GM12875 (cell line): ENCODE results near the gene FSTL3.

ENCODE experiments used
- H3K4me3 ChIP-seq: one replicate; pipeline ENCODE4 v1.5.1; 2011; ENCODE audit warnings: low read depth, low read length, control low read depth
- TF ChIP-seq, protein P1 (sequence below): IDR thresholded peaks from 2 replicates; pipeline ENCODE4 v1.5.1; 2011; ENCODE audit warnings: low read depth, mild to moderate bottlenecking, control low read depth, inconsistent platforms, low read length, moderate library complexity, borderline replicate concordance; ENCODE audit not compliant: insufficient read depth

Gene FSTL3

DNA sequence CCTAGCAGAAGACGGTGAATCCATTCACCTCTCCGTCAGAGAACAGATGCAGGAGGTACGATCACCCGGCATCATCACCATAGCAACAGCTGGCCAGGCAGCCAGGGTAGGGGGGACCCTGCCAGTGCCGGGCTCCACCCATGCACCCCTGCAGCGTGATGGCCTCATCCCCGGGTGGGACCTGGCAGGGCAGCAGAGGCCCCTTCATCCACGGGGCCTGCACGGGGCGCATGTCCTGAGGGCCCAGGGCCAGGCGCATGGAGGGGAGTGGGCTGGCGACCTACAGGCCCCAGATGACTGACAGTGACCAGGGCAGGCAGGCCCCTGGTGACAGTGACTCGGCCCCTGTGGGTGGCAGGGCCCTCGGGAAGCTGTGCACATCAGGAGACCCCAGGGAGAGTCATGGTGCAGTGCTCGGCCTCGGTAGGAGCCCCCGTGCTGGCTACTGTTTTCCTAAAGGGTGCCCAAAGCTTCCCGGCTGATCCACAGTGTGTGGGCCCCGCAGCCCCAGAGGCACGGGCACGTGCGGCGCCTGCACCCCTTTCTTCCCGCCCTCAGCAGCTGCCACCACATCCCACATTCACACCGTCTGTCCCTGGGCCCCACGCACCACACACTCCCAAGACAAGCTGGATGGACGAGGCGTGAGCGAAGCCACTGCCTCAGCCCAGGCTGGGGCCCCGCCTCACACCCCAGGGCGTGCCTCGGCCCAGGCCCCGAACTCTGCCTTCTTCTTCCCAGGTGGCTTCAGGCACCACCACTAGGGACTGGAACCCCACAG is 17.9 kb upstream of the FSTL3 start:
- no peak overlapping the region for H3K4me3 ChIP-seq
- TF ChIP-seq, protein P1, sequence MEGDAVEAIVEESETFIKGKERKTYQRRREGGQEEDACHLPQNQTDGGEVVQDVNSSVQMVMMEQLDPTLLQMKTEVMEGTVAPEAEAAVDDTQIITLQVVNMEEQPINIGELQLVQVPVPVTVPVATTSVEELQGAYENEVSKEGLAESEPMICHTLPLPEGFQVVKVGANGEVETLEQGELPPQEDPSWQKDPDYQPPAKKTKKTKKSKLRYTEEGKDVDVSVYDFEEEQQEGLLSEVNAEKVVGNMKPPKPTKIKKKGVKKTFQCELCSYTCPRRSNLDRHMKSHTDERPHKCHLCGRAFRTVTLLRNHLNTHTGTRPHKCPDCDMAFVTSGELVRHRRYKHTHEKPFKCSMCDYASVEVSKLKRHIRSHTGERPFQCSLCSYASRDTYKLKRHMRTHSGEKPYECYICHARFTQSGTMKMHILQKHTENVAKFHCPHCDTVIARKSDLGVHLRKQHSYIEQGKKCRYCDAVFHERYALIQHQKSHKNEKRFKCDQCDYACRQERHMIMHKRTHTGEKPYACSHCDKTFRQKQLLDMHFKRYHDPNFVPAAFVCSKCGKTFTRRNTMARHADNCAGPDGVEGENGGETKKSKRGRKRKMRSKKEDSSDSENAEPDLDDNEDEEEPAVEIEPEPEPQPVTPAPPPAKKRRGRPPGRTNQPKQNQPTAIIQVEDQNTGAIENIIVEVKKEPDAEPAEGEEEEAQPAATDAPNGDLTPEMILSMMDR = no peak

DNA sequence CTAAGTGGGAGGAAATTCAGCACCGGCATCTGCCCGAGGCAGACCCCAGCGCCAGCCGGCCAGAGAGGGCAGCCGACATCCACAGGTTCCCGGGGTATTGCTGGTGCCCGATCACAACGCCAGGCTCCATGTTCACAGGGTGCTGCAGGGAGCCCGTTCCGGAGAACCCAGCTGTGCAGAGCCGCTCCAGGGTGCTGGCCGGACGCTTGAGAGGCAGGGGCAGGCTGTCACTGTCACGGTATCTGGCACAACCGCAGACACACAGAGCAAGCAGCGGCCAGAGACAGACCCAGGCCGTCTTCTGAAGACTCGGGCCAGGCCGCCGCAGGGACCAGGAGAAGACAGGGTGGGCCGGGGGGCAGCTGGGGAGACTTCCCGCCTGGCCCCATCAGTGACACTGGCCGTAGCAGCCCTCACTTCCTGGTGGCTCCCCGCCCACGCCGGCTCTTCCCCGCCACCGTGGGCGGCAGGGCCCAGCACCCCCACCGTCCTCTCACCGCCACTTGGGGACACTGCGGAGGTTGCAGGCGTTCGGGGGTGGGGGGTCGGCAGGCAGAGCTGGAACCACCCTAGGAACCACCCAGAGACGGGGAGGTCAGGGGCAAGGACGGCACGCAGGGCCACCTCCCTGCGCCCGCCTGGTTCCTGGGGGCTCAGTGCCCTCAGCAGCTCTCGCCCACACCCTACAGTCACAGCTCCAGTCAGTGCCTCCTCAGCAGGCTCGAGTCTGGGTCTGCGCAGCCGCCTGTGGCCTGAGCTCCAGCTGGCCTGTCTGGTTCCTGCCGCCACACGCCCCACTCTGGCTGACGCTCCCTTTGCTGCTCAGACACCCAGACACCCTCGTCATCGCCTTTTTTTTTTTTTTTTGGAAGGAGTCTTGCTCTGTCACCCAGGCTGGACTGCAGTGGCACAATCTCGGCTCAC is 17.0 kb upstream of the FSTL3 start:
- TF ChIP-seq, protein P1 = no peak
- no peak overlapping the region for H3K4me3 ChIP-seq

DNA sequence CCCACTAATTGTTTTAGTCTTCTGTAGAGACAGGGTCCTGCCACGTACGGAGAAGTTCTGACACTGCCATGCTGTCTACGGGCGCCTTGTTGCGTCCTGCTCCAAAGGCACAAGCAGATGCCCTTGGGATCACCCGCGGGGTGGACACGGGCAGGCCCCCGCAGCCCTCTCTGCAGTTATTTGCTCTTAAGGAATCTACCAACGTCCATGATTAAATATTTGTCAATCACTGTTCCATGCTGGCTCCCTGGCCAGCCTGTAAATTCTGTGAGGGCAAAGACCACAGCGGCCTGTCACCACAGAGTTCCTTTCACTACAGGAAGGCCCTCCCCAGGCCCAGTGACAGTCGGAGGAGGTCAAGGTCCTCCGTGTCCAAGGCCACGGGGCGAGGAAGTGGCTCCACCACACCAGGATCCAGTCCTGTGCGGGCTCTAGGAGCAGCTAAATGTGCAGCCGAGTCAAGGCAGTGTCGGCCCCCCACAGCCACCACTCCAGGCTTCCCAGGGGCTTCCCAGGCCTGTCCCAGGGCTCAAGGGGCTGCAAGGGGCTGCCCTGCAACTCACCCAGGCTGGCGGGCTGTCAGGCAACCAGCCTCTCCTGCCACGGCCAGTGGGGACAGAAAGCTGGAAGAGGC is 15.3 kb upstream of the FSTL3 start:
- TF ChIP-seq, protein P1 = no peak
- peak overlapping the region; percentile 97 for H3K4me3 ChIP-seq

DNA sequence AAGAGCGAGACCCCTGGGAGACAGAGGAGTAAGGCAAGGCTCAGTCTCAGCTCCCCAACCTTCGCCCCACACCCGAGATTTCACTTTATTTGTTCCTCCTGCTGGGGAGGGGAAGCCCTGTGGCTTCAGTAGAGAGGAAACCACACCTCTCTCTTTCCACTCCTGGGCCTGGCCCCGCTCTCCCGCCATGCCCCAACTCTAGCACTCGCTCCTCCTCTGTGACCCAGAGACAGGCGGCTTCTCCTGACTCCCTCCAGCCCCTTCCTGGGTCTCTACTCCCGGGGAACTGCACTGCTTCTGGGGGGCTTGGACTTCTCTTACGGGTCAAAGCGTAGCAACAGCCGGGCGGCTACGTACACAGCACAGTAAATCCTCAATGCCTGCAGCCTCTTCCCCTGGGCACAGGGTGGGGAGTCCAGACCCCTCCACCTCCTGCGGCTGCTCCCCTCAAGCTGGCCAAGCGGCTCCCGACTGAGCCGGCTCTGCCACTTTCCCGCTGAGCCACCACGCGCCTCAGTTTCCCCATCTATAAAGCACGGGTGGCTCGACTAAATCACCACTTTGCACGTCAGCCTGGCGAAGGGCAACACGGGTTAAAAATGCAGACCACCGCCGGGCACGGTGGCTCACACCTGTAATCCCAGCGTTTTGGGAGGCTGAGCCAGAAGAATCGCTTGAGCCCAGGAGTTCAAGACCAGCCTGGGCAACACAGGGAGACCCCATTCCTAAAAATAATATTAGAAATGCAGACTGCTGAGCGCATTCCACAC is 14.6 kb upstream of the FSTL3 start:
- peak overlapping the region; percentile 97 for H3K4me3 ChIP-seq

DNA sequence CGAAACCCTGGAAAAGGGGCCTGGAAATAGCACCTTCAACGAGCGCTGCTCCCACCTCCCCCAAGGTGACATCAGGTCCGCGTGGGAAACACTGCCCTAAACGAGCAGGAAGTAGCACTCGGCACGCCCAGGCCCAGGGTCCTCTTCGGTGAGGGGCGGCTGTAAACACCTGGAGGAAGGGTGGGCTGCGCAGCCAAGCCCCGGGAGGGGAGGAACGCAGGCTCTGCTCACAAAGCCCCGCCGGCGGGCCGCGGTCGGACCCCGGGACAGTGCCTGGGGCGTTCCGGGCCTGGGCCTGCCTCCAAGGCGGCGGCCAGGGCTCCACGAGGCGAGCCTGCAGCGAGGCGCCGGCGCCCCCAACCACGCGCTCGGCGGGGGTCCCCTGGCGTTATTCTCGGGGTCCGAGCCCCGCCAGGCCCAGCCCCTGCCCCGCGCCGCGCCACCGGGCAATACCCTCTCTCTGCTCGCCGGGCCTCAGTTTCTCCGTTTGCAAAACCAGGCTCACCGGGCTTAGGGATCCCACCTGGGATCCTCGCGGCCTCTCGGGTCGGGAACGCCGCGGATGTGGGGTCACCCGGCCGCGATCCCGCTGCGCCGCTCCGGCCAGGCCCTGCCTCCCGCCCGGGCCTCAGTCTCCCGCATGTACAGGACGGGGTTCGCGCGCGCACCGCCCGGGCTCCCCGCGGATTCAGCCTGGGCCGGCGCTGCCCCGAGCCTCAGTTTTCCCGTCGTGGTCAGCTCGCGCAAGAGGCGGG is 13.8 kb upstream of the FSTL3 start:
- TF ChIP-seq, protein P1 = no peak
- peak overlapping the region; percentile 97 for H3K4me3 ChIP-seq

More for the DNA sequence above, 14.6 kb upstream of the FSTL3 start:
- TF ChIP-seq, protein P1 = no peak
